NOMO-1 treated with dmso at 0.1 percent for 144 hours (cell line): ENCODE data around the gene PRKAG2.
"Not testable (repeated sequence)": the region's sequence is repeated elsewhere in the genome, so short reads cannot be mapped to it uniquely, and the experiment has no call there.

Experiments used
- DNase-seq: peaks from one replicate; lab custom pipeline; 2025; ENCODE audit not compliant: unreplicated experiment; lab: John Stamatoyannopoulos, UW

Gene PRKAG2

GRCh38 chr7:151754688-151755130, 122.2 kb downstream of the PRKAG2 start:
- no peak for DNase-seq

GRCh38 chr7:151754142-151754590, 122.7 kb downstream of the PRKAG2 start:
- peak; percentile 2 for DNase-seq

GRCh38 chr7:151752816-151753595, 123.9 kb downstream of the PRKAG2 start:
- no peak for DNase-seq

GRCh38 chr7:151752037-151752436, 124.9 kb downstream of the PRKAG2 start:
- no peak for DNase-seq

- no peak for DNase-seq
Observed at GRCh38 chr7:151748733-151749132, 128.2 kb downstream of the PRKAG2 start.

GRCh38 chr7:151748021-151748420, 128.9 kb downstream of the PRKAG2 start:
- not testable (repeated sequence) for DNase-seq

GRCh38 chr7:151745706-151746105, 131.2 kb downstream of the PRKAG2 start:
- no peak for DNase-seq

- DNase-seq: no peak
Observed at GRCh38 chr7:151744656-151745638, 132.0 kb downstream of the PRKAG2 start.

GRCh38 chr7:151744051-151744580, 132.8 kb downstream of the PRKAG2 start:
- DNase-seq: no peak

- DNase-seq: no peak
Observed at GRCh38 chr7:151743481-151743983, 133.4 kb downstream of the PRKAG2 start.

GRCh38 chr7:151742713-151743480, 134.0 kb downstream of the PRKAG2 start:
- DNase-seq: no peak

GRCh38 chr7:151741585-151741984, 135.3 kb downstream of the PRKAG2 start:
- DNase-seq: no peak

GRCh38 chr7:151740081-151740851, 136.6 kb downstream of the PRKAG2 start:
- DNase-seq: no peak

GRCh38 chr7:151738925-151739324, 138.0 kb downstream of the PRKAG2 start:
- DNase-seq: no peak

GRCh38 chr7:151736403-151736909, 140.5 kb downstream of the PRKAG2 start:
- DNase-seq: no peak

GRCh38 chr7:151735851-151736402, 141.0 kb downstream of the PRKAG2 start:
- DNase-seq: no peak

- no peak for DNase-seq
Observed at GRCh38 chr7:151735186-151735850, 141.6 kb downstream of the PRKAG2 start.

GRCh38 chr7:151732834-151733592, 143.9 kb downstream of the PRKAG2 start:
- no peak for DNase-seq
